Activated naive CD4-positive, alpha-beta T cell treated with anti-CD3 and anti-CD28 coated beads, Interleukin-2, amount 50 U/mL, for 16 hours (primary cell): Measurements from ENCODE around the gene PDS5B.
"Not testable (repeated sequence)": the region's sequence is repeated elsewhere in the genome, so short reads cannot be mapped to it uniquely, and the experiment has no call there.

Experiments
- DNase-seq: peaks from one replicate; pipeline ENCODE4 v3.0.0-alpha.2; 2020

The PDS5B gene

DNA sequence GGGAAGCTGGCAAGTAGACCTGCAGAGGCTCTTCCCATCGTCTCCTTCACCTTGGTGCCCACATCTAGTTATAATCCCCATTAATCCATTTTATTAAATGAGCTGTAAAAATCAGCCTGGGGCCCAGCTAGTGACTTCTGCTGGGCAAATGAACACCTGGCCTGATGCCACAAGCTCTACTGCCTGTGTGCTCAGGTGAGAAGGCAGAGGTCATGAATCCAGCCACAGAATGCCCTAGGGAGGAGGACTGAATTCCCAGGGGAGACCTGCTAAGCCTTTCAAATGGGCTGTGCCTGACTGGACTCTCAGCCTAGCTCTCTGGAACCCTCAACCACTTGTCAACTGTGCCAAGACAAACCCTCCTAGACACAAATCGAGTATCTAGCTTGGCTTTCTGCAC is 74.0 kb downstream of the PDS5B start:
- no peak for DNase-seq

DNA sequence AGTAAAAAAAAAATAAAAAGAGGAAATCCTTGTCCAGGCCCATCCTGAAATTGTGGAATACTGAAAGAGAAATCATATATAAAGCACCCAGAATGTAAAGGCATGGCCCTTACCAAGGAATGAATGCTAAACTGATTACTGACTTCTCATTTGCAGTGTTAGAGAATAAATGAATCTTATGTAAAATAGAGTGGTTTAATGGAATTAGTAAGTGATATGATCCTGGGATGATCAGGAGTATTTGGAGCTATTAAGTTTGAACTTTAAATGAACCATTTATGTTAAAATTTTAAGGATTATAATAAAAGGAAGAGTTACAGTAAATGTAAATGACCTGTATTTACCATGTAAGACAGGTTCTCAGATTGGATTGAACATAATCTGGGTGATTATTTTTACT is 75.4 kb downstream of the PDS5B start:
- no peak for DNase-seq

- no peak for DNase-seq
Measured at GRCh38 chr13:32663660-32664059, 77.4 kb downstream of the PDS5B start.

DNA sequence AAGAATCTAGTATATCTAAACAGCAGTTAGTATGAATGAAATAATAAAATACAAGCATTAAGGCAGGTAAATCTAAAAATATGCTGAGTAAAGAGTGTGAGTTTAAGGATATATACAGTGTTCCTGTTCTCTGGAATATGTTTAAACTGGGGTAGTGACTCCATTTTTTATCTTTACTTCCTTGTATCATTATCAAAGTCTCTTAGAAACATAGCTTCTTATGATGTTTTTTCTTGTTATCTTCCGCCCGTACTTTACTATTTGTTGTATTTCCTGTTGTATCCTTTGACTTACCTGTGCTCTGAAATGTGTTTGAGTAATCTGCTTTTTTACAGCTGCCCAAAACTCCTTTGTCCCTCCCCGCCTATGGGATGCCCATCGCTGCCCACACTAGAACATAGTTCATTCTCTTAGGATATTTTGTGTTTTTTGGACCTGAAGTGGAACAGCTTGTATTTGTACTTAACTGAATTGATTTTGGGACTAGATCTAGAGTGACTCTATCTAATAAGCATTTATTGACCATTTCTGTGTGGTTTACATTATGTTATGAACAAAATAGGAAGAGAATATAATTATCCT is 80.8 kb downstream of the PDS5B start:
- DNase-seq = no peak

DNA sequence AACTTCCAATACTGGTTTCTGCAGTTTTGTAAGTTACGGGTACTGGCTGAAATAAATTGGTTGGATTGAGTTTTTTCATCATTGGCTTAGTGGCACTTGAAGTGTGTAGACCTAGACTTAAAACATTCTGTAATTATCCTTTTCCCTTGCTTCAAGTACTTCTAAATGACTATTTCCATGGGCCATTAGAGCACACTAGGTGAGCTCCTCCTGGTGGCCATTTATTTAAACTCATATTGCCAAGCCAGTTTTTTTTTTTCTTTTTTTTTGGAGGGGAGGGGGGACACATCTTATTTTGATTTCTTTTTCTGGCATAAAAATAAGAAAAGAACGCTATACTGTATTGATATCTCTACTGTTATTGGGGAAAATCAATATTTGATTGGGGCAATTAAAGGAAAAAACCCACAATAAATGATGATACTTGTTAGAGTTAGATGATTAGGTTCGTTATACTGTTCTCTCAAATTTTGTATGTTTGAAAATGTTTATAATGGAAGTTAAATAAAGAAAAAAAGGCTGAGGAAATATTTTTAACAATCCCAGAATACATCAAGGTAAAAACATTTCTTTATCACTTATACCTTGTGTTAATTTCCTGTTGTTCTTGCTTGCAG is 82.9 kb downstream of the PDS5B start:
- DNase-seq = no peak

GRCh38 chr13:32674503-32674902 is 88.3 kb downstream of the PDS5B start:
- DNase-seq = no peak

GRCh38 chr13:32676242-32676641 is 90.0 kb downstream of the PDS5B start:
- DNase-seq = no peak

GRCh38 chr13:32682130-32682529 is 95.9 kb downstream of the PDS5B start:
- DNase-seq = no peak

GRCh38 chr13:32682740-32683139 is 96.5 kb downstream of the PDS5B start:
- no peak for DNase-seq

DNA sequence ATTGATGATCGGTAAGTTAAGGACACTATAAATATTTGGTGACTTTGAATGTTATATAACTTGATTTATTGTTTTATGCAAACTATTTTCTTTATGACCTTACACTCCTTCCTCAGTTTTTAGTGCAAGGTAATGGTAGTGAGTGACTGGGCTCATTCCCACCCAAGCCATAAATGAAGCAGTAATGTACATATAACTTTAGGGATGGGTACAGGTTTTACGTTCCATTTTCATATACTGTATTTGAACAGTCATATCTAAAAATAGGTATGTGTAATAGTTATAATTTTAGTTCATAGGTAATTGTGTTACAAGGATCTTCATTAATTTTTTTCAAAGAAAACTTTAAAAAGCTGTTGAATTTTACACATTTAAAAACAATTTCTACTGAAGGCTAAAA is 101.0 kb downstream of the PDS5B start:
- DNase-seq = no peak

DNA sequence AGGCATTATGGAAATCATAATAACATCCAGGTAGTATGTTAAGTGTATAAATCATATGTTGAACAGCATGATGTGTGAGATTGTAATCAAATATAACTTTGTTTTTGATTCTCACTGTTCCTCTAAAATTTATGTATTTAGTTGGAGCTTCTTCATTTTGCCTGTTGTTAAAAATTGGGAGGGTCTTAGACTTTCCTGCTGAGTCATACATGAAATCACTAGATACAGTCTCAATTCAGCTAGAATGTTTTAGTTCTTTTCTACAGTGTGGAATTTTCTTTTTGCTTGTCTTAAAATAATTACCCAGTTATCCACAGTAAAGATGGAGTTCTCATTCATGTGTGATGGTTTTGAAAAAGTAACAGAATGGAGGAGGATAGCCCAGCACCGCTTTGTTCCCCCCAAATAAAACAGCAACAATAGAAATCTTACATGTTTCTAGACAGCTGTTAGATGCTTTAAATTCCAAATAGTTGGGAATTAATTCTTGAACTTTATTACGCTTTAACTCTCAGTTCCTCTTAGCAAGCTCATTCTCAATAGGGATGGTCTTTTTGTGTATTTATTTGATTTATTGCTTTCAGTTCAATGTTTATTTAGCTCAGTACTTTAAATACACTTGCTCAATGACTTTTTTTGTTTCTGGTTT is 109.5 kb downstream of the PDS5B start:
- no peak for DNase-seq

DNA sequence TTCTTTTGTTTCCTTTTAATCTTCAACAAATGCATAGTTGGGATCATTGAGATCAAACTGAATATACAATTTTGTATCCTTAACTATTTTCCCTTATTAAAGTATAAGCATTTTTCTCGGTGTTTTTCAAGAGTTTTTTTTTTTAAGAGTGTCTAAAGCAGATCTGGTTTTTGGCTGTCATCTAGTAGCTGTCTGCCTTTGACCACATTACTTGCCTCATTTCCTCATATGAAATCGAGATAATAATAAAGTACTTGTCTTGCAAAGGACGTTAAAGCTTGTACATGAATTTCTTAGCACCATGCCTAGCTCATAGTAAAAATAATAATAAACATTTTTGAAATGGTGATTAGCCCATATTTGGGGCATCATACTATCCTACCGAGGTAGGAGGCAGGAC is 121.2 kb downstream of the PDS5B start:
- no peak for DNase-seq

- DNase-seq = no peak
Measured at GRCh38 chr13:32713397-32713796, 127.1 kb downstream of the PDS5B start.

- not testable (repeated sequence) for DNase-seq
Measured at GRCh38 chr13:32716201-32716600, 129.9 kb downstream of the PDS5B start.

DNA sequence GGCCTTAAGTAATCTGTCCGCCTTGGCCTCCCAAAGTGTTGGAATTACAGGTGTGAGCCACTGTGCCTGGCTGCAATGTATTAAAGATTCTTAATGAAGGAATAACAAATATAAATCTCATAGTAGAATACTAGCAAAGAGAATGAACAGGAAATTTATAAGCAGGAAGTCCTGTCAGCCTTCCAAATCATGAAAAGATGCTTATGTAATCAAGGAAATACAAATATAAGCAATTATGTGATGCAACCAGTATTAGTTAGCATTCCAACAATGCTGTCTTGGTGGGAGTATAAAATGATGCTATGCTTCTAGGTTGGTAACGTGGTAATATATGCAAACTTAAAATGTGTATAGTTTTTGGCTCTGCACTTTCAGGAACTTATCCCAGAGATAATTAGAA is 133.8 kb downstream of the PDS5B start:
- DNase-seq = no peak

DNA sequence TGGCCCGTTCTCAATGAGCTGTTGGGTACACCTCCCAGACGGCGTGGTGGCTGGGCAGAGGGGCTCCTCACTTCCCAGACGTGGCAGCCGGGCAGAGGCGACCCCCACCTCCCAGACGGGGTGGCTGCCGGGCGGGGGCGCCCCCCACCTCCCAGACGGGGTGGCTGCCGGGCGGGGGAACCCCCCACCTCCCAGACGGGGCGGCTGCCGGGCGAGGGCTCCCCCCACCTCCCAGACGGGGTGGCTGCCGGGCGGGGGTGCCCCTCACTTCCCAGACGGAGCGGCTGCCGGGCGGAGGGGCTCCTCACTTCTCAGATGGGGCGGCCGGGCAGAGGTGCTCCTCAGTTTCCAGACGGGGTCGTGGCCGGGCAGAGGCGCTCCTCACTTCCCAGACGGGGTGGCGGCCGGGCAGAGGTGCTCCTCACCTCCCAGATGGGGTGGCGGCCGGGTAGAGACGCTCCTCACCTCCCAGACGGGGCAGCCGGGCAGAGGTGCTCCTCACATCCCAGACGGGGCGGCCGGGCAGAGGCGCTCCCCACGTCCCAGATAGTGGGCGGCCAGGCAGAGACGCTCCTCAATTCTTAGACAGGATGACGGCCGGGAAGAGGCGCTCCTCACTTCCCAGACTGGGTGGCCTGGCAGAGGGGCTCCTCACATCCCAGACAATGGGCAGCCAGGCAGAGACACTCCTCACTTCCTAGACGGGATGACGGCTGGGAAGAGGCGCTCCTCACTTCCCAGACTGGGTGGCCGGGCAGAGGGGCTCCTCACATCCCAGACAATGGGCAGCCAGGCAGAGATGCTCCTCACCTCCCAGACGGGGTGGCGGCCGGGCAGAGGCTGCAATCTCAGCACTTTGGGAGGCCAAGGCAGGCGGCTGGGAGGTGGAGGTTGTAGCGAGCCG is 135.1 kb downstream of the PDS5B start:
- DNase-seq = not testable (repeated sequence)

DNA sequence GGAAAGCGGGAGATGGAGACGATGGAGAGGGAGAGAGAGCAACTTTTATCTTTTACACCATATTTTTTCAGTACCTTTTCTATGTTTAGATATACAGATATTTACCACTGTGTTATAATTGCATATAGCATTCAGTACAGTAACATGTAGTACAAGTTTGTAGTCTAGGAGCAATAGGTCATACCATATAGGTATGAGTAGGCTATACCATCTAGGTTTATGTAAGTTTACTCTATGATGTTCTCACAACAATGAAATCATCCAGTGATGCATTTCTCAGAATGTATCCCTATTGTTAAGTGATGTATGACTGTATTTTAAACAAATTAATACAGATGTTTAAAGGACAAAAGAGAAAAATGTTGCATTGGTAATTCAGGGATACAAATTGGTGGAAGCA is 136.1 kb downstream of the PDS5B start:
- no peak for DNase-seq

DNA sequence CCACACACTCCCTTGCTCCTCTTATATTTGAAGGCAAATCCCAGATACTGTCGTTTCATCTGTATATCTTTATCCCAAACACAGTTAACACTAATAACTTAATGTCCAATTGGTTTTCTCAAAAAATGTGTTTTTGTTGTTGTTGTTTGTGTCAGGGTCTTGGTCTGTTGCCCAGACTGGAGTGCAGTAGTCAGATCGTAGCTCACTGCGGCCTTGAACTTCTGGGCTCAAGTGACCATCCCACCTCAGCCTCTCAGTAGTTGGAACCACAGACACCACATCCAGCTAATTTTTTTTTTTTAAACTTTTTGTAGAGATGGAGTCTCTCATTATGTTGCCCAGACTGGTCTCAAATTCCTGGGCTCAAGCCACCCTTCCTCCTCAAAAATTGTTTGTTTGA is 137.7 kb downstream of the PDS5B start:
- no peak for DNase-seq

GRCh38 chr13:32726374-32727037 is 140.3 kb downstream of the PDS5B start:
- DNase-seq = no peak

DNA sequence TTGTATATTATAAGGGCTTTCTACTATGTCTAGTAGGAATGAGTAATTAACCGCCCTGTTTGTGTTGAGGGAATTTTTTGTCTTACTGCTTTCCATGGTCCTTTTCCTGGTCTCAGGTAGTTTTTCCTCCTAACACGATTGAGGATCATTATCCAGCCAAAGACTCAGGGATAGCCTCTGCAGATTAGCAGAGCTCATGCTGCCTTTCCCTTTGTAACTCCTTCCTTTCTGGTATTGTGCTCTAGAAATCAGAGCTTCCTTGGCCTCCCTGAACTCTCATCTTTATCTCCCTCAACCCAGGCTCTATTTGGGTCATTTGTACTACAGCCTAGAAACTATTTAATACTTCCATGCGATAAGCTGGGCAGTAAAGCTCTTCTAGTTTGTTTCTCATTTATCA is 142.1 kb downstream of the PDS5B start:
- no peak for DNase-seq

DNA sequence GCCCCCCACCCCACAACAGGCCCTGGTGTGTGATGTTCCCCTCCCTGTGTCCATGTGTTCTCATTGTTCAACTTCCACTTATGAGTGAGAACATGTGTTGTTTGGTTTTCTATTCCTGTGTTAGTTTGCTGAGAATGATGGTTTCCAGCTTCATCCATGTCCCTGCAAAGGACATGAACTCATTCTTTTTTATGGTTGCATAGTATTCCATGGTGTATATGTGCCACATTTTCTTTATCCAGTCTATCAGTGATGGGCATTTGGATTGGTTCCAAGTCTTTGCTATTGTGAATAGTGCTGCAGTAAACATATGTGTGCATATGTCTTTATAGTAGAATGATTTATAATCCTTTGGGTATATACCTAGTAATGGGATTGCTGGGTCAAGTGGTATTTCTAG is 142.8 kb downstream of the PDS5B start:
- not testable (repeated sequence) for DNase-seq

- DNase-seq = no peak
Measured at GRCh38 chr13:32731074-32731473, 144.8 kb downstream of the PDS5B start.

DNA sequence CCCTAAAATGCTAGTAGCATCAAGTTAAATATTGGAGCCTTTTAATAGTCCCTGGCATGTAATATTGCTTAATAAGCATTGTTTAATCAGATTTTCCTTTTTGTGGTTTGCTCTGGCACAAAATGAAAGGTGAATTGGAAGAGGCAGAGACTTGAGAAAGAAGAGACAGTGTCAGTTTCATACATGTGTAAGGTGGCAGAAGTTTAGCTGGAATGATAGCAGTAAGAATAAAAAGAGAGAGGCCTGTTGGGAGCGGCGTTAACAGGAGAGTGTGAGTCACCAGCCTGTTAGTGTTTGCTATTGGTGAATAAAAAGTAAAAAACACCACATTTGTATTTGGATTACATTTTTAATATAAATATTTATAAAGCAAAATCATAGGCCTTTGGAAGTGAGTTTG is 145.3 kb downstream of the PDS5B start:
- no peak for DNase-seq
